GM12872 (cell line): Measurements from ENCODE around the gene SCYL1.

Experiments used
- TF ChIP-seq, protein P1 (sequence below): IDR thresholded peaks from 3 replicates; pipeline ENCODE4 v1.5.1; 2011; ENCODE audit warnings: low read depth, mild to moderate bottlenecking, low read length, moderate library complexity; ENCODE audit not compliant: insufficient read depth

The SCYL1 gene

DNA sequence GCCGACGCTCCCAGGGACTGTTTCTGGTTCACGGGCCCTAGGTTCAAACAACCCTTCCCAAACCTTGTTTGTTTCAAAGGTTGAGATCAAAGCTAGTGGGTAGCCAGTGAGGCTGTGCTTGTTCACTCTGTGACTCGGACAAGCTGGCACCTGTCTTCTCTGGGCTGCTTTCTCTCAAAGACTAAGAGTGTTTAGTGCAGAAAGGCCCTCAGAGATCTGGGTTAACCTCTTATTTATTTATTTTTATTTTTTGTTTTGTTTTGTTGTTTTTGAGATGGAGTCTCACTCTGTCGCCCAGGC is 39.0 kb upstream of the SCYL1 start:
- TF ChIP-seq, protein P1, sequence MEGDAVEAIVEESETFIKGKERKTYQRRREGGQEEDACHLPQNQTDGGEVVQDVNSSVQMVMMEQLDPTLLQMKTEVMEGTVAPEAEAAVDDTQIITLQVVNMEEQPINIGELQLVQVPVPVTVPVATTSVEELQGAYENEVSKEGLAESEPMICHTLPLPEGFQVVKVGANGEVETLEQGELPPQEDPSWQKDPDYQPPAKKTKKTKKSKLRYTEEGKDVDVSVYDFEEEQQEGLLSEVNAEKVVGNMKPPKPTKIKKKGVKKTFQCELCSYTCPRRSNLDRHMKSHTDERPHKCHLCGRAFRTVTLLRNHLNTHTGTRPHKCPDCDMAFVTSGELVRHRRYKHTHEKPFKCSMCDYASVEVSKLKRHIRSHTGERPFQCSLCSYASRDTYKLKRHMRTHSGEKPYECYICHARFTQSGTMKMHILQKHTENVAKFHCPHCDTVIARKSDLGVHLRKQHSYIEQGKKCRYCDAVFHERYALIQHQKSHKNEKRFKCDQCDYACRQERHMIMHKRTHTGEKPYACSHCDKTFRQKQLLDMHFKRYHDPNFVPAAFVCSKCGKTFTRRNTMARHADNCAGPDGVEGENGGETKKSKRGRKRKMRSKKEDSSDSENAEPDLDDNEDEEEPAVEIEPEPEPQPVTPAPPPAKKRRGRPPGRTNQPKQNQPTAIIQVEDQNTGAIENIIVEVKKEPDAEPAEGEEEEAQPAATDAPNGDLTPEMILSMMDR = no peak

DNA sequence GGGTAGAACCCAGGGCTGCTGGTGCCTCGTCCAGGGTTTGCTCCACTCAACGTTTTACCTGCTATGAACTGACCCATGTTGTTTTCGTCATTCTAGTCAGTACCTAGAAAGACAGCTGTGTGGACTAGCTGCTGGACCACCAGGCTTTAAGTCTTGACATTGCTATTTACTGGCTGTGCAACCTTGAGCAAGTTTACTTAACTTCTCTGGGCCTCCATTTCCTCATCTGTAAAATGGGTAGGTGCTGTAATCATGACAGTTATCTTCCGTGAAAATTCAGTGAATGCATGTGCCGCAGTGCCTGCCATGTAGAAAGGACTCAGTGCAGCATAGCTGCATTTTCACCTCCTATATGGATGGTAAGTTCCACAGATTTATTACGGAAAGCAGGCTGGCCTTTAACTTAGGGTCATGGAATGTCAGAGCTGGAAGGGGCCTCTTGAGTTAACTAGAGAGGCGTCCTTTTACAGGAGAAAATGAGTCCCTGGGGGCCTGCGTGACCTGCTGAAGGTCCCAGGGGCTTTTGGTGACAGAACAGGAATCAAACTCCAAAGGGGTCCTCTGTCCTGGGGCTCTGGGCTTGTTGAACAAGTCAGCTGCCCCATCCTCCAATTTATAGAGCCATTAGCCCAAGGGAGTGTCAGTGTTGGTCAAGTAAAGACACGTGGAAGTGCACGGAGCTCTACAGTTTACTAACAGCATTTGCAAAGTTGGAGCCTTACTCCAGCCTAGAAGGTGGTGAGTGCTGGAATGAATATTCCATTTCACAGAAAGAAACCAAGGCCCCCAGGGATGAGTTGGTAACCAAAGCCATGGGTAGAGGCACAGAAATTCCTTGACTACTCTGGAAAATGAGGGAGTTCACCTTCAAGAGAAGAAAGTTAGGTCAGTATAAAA is 38.1 kb upstream of the SCYL1 start:
- TF ChIP-seq, protein P1 = no peak

GRCh38 chr11:65487467-65488272 is 37.2 kb upstream of the SCYL1 start:
- TF ChIP-seq, protein P1 = no peak

DNA sequence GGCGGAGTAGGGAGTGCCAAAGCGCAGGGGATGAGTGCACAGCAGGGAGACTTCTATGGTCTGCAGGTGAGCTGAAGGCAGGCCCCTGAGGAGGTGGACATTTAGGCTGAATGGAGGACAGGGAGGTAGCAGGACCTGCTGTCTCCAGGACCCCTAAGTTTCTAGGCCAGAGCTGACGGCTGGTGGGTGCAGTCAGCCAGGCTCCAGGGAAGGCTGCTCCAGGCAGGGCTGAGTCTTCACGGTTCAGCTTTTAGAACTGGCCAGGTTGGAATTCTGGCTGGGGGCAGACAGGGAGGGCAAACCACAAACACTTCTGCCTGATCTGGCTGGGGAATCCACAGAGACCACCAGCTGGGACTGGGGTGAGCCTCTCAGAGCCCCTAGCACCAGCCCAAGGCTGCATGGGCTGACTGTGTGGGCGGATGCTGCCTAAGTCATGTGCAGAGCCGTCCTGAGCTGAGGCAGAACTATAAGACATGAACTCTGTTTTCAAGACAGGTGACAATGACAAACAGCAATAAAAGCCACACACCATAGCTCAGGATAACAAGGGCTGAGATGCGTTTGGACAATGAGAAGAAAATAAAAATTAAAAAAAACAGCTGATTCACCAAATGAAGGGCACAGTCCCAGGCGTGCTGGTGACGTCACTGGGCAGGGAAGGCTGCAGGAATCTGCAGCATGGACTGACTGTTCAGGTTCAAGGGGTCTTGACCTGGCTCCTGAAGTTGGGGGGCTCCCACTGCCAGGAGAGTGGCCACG is 36.4 kb upstream of the SCYL1 start:
- TF ChIP-seq, protein P1 = no peak

DNA sequence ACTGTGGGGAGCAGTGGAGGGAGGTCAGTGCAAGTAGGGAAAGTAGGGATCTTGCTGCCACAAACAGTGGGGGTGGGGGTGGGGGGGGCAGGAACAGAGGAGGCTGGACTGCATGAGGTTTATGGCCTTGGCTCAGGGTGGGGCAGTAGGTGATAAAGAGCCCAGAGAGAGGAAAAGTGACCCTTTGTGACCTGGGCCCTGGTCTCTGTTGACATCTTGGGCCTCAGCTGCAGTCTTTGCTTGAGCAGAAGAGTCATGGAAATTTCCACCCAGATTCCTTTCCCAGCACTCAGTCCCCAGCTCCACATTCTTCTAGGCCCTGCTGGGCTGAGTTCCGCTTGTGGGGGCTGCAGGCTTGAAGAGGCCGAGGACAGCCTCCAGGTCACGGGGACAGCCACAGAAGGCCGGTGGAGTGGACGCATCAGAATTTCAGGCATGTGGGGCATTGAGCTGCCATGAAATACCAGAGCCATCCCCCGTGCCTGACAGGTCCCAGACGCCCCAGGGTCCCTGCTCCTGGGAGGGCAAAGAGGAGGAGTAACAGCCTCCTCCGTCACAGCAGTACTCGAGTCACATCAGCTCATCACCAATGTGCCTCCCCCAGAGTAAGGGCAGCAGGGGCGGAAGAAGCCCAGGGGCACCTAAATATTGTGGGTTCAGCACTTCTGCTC is 35.7 kb upstream of the SCYL1 start:
- TF ChIP-seq, protein P1 = no peak

DNA sequence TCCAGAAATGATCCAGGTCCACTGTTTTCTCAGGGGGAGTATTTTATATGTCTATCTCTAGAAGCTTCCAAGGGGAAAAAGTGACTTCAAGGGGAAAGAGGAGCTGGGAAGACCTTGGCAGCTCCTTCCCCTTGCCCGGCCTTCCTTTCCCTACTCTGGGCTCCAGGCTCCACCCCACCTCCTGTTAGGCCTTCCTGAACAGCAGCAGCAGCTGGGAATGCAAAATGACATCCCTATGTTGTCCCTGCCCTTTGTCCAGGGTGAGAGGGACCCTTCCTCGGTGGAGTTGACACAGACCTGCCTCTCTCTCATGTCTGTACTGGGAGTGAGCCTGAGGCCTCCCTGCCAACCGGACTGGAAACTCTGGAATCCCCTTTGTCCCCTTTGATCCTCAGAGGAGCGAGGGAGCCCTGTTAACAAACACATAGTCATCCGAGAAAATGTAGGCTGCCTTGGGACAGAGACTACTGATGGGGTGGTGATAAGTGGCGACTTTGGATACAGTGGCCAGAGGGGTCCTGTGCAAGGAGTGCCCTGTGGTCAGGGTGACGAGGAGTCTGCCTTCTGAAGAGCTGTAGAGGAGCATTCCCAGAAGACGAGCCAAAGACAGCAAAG is 35.1 kb upstream of the SCYL1 start:
- TF ChIP-seq, protein P1 = no peak
